PFSK-1 (cell line): Measurements from ENCODE around the gene HS2ST1.

Experiments
- FOXP2 ChIP-seq: optimal IDR thresholded peaks from 2 replicates; pipeline ENCODE3; 2011; ENCODE audit warnings: borderline replicate concordance, control low read depth, inconsistent platforms; ENCODE audit not compliant: insufficient read depth; ENCODE audit errors: extremely low read length, extremely low read depth
- POLR2AphosphoS5 ChIP-seq: IDR thresholded peaks from 2 replicates; pipeline ENCODE4 v1.6.1; 2012; ENCODE audit warnings: low read depth, mild to moderate bottlenecking, control low read depth, low read length, moderate library complexity
- REST ChIP-seq, 2 experiments: IDR thresholded peaks; 2 replicates each; pipeline versions ENCODE4 v1.6.1 to v1.8.0; 2011 to 2012; ENCODE audit warnings: low read depth in 2 of 2, low read length in 2 of 2, control low read depth in 1 of 2, inconsistent platforms in 1 of 2, mild to moderate bottlenecking in 1 of 2, moderate library complexity in 1 of 2; ENCODE audit not compliant: insufficient read depth in 1 of 2
- SIN3A ChIP-seq: IDR thresholded peaks from 2 replicates; pipeline ENCODE4 v1.6.1; 2012; ENCODE audit warnings: mild to moderate bottlenecking, low read length, moderate library complexity, borderline replicate concordance; ENCODE audit not compliant: insufficient read depth
- TAF1 ChIP-seq: IDR thresholded peaks from 2 replicates; pipeline ENCODE4 v1.6.1; 2012; ENCODE audit warnings: low read length, control low read depth, borderline replicate concordance; ENCODE audit not compliant: insufficient read depth

Gene HS2ST1

GRCh38 chr1:87113313-87113712 lies 198.9 kb downstream of the HS2ST1 start:
- no peak for TF ChIP-seq SIN3A
- TF ChIP-seq POLR2AphosphoS5 = no peak
- no peak for TF ChIP-seq REST (IDR thresholded peaks at IDR 0.05; ENCODE audit: insufficient read depth in 1 of 2, low read depth in 2 of 2, low read length in 2 of 2)
- no peak for TF ChIP-seq TAF1
- no peak for TF ChIP-seq FOXP2

GRCh38 chr1:87115317-87115890 lies 201.0 kb downstream of the HS2ST1 start:
- TF ChIP-seq TAF1 (no peak), SIN3A (no peak), FOXP2 (no peak), POLR2AphosphoS5 (no peak), REST (IDR thresholded peaks at IDR 0.05; ENCODE audit: insufficient read depth in 1 of 2, low read depth in 2 of 2, low read length in 2 of 2) (no peak)

GRCh38 chr1:87115891-87116290 lies 201.5 kb downstream of the HS2ST1 start:
- TF ChIP-seq TAF1 (no peak), FOXP2 (no peak), SIN3A (no peak), REST (IDR thresholded peaks at IDR 0.05; ENCODE audit: insufficient read depth in 1 of 2, low read depth in 2 of 2, low read length in 2 of 2) (no peak), POLR2AphosphoS5 (no peak)

- TF ChIP-seq REST (IDR thresholded peaks at IDR 0.05; ENCODE audit: insufficient read depth in 1 of 2, low read depth in 2 of 2, low read length in 2 of 2) (no peak), TAF1 (no peak), POLR2AphosphoS5 (no peak), FOXP2 (no peak), SIN3A (no peak)
Observed at GRCh38 chr1:87117761-87118368, 203.4 kb downstream of the HS2ST1 start.
